ENCODE results near the gene APOE. TPM values are rescaled to one million over a fixed set of nuclear protein-coding genes. Genes with fewer than 3 reads are reported as not detected.
A peak's percentile ranks its signal among the peaks of the same experiment; 100 is the strongest.

The APOE gene
- total and polyA plus RNA-seq, 2 of the 13 experiments (the other 11 are each of a cell fraction or from before 2014, with no cell fraction given), result 1,328 to 1,470 TPM

DNA sequence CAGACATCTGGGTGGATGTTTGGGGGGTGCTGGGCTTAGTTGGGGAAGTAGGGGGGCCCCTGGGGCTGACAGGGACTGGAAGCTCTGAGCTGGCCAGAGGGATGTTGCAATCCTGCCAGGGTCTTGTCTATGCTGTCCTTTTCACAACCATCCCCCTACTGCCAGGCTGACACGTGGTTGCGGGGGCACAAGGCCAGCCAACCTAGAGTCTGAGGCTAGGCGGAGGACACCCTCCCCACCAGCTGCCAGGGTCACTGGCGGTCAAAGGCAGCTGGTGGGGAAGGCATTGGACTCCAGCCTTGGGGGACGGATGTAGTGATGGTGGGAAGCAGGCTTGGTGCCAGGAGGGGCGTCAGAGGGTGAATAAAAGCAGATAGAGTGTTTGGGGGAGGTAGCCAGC lies 7.3 kb downstream of the APOE start (continued):
- TF ChIP-seq, protein P1, sequence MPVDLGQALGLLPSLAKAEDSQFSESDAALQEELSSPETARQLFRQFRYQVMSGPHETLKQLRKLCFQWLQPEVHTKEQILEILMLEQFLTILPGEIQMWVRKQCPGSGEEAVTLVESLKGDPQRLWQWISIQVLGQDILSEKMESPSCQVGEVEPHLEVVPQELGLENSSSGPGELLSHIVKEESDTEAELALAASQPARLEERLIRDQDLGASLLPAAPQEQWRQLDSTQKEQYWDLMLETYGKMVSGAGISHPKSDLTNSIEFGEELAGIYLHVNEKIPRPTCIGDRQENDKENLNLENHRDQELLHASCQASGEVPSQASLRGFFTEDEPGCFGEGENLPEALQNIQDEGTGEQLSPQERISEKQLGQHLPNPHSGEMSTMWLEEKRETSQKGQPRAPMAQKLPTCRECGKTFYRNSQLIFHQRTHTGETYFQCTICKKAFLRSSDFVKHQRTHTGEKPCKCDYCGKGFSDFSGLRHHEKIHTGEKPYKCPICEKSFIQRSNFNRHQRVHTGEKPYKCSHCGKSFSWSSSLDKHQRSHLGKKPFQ (CRISPR knock-in tag; IDR thresholded peaks at IDR 0.05; ENCODE audit: insufficient replicate concordance), result no peak
- TF ChIP-seq, protein P2, sequence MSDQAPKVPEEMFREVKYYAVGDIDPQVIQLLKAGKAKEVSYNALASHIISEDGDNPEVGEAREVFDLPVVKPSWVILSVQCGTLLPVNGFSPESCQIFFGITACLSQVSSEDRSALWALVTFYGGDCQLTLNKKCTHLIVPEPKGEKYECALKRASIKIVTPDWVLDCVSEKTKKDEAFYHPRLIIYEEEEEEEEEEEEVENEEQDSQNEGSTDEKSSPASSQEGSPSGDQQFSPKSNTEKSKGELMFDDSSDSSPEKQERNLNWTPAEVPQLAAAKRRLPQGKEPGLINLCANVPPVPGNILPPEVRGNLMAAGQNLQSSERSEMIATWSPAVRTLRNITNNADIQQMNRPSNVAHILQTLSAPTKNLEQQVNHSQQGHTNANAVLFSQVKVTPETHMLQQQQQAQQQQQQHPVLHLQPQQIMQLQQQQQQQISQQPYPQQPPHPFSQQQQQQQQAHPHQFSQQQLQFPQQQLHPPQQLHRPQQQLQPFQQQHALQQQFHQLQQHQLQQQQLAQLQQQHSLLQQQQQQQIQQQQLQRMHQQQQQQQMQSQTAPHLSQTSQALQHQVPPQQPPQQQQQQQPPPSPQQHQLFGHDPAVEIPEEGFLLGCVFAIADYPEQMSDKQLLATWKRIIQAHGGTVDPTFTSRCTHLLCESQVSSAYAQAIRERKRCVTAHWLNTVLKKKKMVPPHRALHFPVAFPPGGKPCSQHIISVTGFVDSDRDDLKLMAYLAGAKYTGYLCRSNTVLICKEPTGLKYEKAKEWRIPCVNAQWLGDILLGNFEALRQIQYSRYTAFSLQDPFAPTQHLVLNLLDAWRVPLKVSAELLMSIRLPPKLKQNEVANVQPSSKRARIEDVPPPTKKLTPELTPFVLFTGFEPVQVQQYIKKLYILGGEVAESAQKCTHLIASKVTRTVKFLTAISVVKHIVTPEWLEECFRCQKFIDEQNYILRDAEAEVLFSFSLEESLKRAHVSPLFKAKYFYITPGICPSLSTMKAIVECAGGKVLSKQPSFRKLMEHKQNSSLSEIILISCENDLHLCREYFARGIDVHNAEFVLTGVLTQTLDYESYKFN (CRISPR knock-in tag; conservative IDR thresholded peaks at IDR 0.05), result peak; percentile 83
- no peak for TF ChIP-seq PRDM4 (CRISPR knock-in tag; IDR thresholded peaks at IDR 0.05; ENCODE audit: borderline replicate concordance)
- TF ChIP-seq FOSL1 (CRISPR knock-in tag; IDR thresholded peaks at IDR 0.05; ENCODE audit: borderline replicate concordance), result no peak
- TF ChIP-seq, protein P3, sequence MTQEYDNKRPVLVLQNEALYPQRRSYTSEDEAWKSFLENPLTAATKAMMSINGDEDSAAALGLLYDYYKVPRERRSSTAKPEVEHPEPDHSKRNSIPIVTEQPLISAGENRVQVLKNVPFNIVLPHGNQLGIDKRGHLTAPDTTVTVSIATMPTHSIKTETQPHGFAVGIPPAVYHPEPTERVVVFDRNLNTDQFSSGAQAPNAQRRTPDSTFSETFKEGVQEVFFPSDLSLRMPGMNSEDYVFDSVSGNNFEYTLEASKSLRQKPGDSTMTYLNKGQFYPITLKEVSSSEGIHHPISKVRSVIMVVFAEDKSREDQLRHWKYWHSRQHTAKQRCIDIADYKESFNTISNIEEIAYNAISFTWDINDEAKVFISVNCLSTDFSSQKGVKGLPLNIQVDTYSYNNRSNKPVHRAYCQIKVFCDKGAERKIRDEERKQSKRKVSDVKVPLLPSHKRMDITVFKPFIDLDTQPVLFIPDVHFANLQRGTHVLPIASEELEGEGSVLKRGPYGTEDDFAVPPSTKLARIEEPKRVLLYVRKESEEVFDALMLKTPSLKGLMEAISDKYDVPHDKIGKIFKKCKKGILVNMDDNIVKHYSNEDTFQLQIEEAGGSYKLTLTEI (CRISPR knock-in tag; conservative IDR thresholded peaks at IDR 0.05), result no peak
- TF ChIP-seq ZFAT (CRISPR knock-in tag; conservative IDR thresholded peaks at IDR 0.05), result no peak
- TF ChIP-seq, protein P4, sequence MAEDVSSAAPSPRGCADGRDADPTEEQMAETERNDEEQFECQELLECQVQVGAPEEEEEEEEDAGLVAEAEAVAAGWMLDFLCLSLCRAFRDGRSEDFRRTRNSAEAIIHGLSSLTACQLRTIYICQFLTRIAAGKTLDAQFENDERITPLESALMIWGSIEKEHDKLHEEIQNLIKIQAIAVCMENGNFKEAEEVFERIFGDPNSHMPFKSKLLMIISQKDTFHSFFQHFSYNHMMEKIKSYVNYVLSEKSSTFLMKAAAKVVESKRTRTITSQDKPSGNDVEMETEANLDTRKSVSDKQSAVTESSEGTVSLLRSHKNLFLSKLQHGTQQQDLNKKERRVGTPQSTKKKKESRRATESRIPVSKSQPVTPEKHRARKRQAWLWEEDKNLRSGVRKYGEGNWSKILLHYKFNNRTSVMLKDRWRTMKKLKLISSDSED (CRISPR knock-in tag; IDR thresholded peaks at IDR 0.05), result no peak
- peak; percentile 44; the same call in 1 of the 2 replicates for TF ChIP-seq NCOR1 (IDR thresholded peaks at IDR 0.05; ENCODE audit: borderline replicate concordance, low read length)
- peak; percentile 91 for TF ChIP-seq BCL6 (CRISPR knock-in tag; IDR thresholded peaks at IDR 0.05)
- peak; percentile 36; the same call in 1 of the 2 replicates for TF ChIP-seq ZNF350 (CRISPR knock-in tag; IDR thresholded peaks at IDR 0.05; ENCODE audit: borderline replicate concordance, low read depth)
- TF ChIP-seq KLF6 (CRISPR knock-in tag; IDR thresholded peaks at IDR 0.05), result 0 out of 2 replicates have a peak, but pooled peaks have one; percentile 19
- no peak for TF ChIP-seq RBFOX2 (IDR thresholded peaks at IDR 0.05; ENCODE audit: low read depth, low read length)
- TF ChIP-seq GABPB1 (CRISPR knock-in tag; IDR thresholded peaks at IDR 0.05), result peak; percentile 64
- TF ChIP-seq, protein P5, sequence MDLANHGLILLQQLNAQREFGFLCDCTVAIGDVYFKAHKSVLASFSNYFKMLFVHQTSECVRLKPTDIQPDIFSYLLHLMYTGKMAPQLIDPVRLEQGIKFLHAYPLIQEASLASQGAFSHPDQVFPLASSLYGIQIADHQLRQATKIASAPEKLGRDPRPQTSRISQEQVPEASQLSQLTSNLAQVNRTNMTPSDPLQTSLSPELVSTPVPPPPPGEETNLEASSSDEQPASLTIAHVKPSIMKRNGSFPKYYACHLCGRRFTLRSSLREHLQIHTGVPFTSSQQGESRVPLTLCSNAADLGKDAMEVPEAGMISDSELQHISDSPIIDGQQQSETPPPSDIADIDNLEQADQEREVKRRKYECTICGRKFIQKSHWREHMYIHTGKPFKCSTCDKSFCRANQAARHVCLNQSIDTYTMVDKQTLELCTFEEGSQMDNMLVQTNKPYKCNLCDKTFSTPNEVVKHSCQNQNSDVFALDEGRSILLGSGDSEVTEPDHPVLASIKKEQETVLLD (CRISPR knock-in tag; IDR thresholded peaks at IDR 0.05; ENCODE audit: low read depth), result 0 out of 2 replicates have a peak, but pooled peaks have one; percentile 29
- 0 out of 2 replicates have a peak, but pooled peaks have one; percentile 21 for TF ChIP-seq ZNF761 (CRISPR knock-in tag; conservative IDR thresholded peaks at IDR 0.05)

Measured in HepG2 (cell line).